Measurements from ENCODE around the gene ACBD6. TPM values are rescaled to one million over a fixed set of nuclear protein-coding genes. Genes with fewer than 3 reads are reported as not detected.

Gene ACBD6
- total RNA-seq, 3 donors from 2014 or later = 42.6 to 50.1 (median 48.8) TPM

DNA sequence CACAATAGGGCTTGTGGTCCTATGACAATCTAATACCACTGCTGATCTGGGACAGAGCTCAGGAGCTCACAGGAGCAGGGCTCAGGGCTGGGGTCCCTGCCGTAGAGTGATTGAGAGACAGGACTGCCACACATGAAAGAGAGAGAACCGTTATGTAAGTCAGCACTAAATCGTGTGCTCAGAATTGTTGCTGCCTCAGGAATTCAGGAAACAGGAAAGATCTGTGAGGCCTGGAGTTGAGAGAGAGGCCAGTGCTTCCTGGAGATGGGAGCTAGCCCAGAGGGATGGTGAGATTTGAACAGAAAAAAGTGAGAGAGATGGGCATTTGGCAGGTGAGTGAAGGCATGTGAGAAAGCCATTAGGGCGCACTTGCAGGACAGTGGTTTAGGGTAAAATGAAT is 17.5 kb upstream of the ACBD6 start:
- H3K27me3 ChIP-seq = no peaks in the 10 kb centered on the region
- H3K9me3 ChIP-seq = no peaks in the 10 kb centered on the region
- intact Hi-C loops (cut with DNase I; ENCODE audit: low total_unique reads) = no loop called here
- no peaks in the 10 kb centered on the region for H3K36me3 ChIP-seq
- DNase-seq (ENCODE audit: low spot score in 2 of 2) = no peak
- H3K4me3 ChIP-seq = no peak overlapping the region
- H3K27ac ChIP-seq = no peak overlapping the region
- H3K4me1 ChIP-seq = no peaks in the 10 kb centered on the region
- TF ChIP-seq POLR2AphosphoS5 (IDR thresholded peaks at IDR 0.05) (no peak), CTCF (IDR thresholded peaks at IDR 0.05) (no peak), POLR2A (IDR thresholded peaks at IDR 0.05) (no peak)

- Histone ChIP-seq H3K36me3 (no peaks in the 10 kb centered on the region), H3K4me1 (no peaks in the 10 kb centered on the region), H3K27me3 (no peaks in the 10 kb centered on the region), H3K4me3 (no peak overlapping the region), H3K27ac (no peak overlapping the region), H3K9me3 (no peaks in the 10 kb centered on the region)
- peak; percentile 59 to 63 for DNase-seq (ENCODE audit: low spot score in 2 of 2)
- intact Hi-C loops (cut with DNase I; ENCODE audit: low total_unique reads) = no loop called here
- TF ChIP-seq CTCF (IDR thresholded peaks at IDR 0.05) (peak; percentile 58 to 89 (median 83)), POLR2AphosphoS5 (IDR thresholded peaks at IDR 0.05) (peak in 2 of 3 donors; percentile 30 to 41), POLR2A (IDR thresholded peaks at IDR 0.05) (no peak)
Observed at GRCh38 chr1:180515857-180516388, 13.5 kb upstream of the ACBD6 start.

DNA sequence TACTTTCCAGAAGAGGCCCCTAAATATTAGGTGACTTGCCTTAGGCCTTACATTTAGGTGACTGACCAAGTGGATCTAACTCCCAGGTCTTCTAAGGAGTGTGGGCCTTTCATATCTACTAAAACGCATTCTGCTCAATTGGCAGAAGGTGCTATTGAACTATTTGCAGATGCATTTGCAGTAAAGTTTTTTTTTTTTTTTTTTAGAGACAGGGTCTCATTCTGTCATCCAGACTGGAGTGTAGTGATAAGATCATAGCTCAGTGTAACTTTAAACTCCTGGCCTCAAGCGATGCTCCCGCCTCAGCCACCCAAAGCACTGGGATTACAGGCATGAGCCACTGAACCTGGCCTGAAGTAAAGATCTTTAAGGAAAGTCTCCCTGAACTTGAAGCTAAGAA is 13.0 kb upstream of the ACBD6 start:
- no peak for TF ChIP-seq POLR2A (IDR thresholded peaks at IDR 0.05)
- TF ChIP-seq POLR2AphosphoS5 (IDR thresholded peaks at IDR 0.05) = no peak
- TF ChIP-seq CTCF (IDR thresholded peaks at IDR 0.05) = no peak

DNA sequence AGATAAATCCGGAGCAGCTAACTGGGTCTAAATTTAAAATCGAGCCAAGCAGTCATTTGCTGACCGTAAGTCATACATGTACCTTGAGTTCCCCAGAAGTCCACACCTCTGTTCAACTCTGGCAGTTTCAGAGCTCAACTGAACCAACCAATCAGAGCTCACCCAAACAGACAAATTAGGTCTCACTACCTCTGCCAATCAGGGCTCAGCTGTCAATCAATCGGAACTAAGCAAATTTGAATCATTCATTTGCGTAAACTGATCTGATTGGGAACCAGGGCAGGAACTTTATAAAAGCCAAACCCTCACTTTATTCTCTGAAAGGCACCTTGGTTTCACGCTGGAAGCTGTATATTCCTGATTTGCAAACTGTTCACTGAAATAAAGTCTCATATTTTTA is 11.2 kb upstream of the ACBD6 start:
- no peak for DNase-seq (ENCODE audit: low spot score in 2 of 2)
- intact Hi-C loops (cut with DNase I; ENCODE audit: low total_unique reads) = no loop called here

More for the DNA sequence above, 13.0 kb upstream of the ACBD6 start:
- no peaks in the 10 kb centered on the region for H3K27me3 ChIP-seq
- H3K27ac ChIP-seq = no peak overlapping the region
- no peak for DNase-seq (ENCODE audit: low spot score in 2 of 2)
- no peaks in the 10 kb centered on the region for H3K9me3 ChIP-seq
- no peaks in the 10 kb centered on the region for H3K36me3 ChIP-seq
- no peaks in the 10 kb centered on the region for H3K4me1 ChIP-seq
- H3K4me3 ChIP-seq = no peak overlapping the region
- intact Hi-C loops (cut with DNase I; ENCODE audit: low total_unique reads) = no loop called here

DNA sequence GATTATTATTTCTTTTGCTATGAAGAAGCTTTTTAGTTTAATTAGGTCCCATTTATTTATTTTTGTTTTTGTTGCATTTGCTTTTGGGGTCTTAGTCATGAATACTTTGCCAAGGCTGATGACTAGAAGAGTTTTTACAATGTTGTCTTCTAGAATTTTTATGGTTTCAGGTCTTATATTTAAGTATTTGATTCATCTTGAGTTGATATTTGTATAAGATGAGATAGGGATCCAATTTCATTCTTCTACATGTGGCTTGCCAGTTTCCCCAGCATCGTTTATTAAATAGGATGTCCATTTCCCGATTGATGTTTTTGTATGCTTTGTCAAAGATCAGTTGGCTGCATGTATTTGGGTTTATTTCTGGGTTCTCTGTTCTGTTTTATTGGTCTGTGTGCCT is 8.5 kb upstream of the ACBD6 start:
- intact Hi-C loops (cut with DNase I; ENCODE audit: low total_unique reads) = no loop called here
- H3K27me3 ChIP-seq = no peaks in the 10 kb centered on the region
- no peak for DNase-seq (ENCODE audit: low spot score in 2 of 2)

More for the DNA sequence above, 11.2 kb upstream of the ACBD6 start:
- Histone ChIP-seq H3K36me3 (no peaks in the 10 kb centered on the region), H3K27ac (no peak overlapping the region), H3K9me3 (no peaks in the 10 kb centered on the region), H3K4me1 (no peaks in the 10 kb centered on the region), H3K27me3 (no peaks in the 10 kb centered on the region), H3K4me3 (no peak overlapping the region)
- no peak for TF ChIP-seq CTCF (IDR thresholded peaks at IDR 0.05)
- no peak for TF ChIP-seq POLR2AphosphoS5 (IDR thresholded peaks at IDR 0.05)
- no peak for TF ChIP-seq POLR2A (IDR thresholded peaks at IDR 0.05)

More for the DNA sequence above, 8.5 kb upstream of the ACBD6 start:
- Histone ChIP-seq H3K36me3 (no peaks in the 10 kb centered on the region), H3K27ac (no peak overlapping the region), H3K9me3 (no peaks in the 10 kb centered on the region), H3K4me1 (no peaks in the 10 kb centered on the region), H3K4me3 (no peak overlapping the region)
- TF ChIP-seq POLR2A (IDR thresholded peaks at IDR 0.05) = no peak
- TF ChIP-seq POLR2AphosphoS5 (IDR thresholded peaks at IDR 0.05) = no peak
- TF ChIP-seq CTCF (IDR thresholded peaks at IDR 0.05) = no peak

Measured in breast epithelium (tissue), 4 donors.